ENCODE results near the gene GUCY1A1. TPM values are rescaled to one million over a fixed set of nuclear protein-coding genes. Genes with fewer than 3 reads are reported as not detected.
A peak's percentile ranks its signal among the peaks of the same experiment; 100 is the strongest.

Gene GUCY1A1
- total RNA-seq, 1 donor from 2014 or later = 19.8 TPM

GRCh38 chr4:155766622-155767021, 100.0 kb downstream of the GUCY1A1 start:
- H3K27me3 ChIP-seq (ENCODE audit: control insufficient read depth in 3 of 3, insufficient read depth in 3 of 3, low read length in 3 of 3) = no peaks in the 10 kb centered on the region
- no peaks in the 10 kb centered on the region for H3K36me3 ChIP-seq (ENCODE audit: control insufficient read depth in 3 of 3, insufficient read depth in 3 of 3, low read length in 3 of 3)
- no peak overlapping the region for H3K4me3 ChIP-seq (ENCODE audit: low read length in 3 of 3)
- H3K4me1 ChIP-seq (ENCODE audit: control insufficient read depth in 3 of 3, insufficient read depth in 3 of 3, low read length in 3 of 3) = no peaks in the 10 kb centered on the region
- no peaks in the 10 kb centered on the region for H3K9me3 ChIP-seq (ENCODE audit: control insufficient read depth in 3 of 3, low read length in 3 of 3)
- no peak overlapping the region for H3K9ac ChIP-seq (ENCODE audit: low read depth in 1 of 3, low read length in 3 of 3)
- no peak overlapping the region for H3K27ac ChIP-seq (ENCODE audit: low read depth, low read length)

GRCh38 chr4:155768370-155768769, 101.7 kb downstream of the GUCY1A1 start:
- no peak overlapping the region for H3K4me3 ChIP-seq (ENCODE audit: low read length in 3 of 3)
- H3K4me1 ChIP-seq (ENCODE audit: control insufficient read depth in 3 of 3, insufficient read depth in 3 of 3, low read length in 3 of 3) = no peaks in the 10 kb centered on the region
- no peaks in the 10 kb centered on the region for H3K36me3 ChIP-seq (ENCODE audit: control insufficient read depth in 3 of 3, insufficient read depth in 3 of 3, low read length in 3 of 3)
- no peaks in the 10 kb centered on the region for H3K9me3 ChIP-seq (ENCODE audit: control insufficient read depth in 3 of 3, low read length in 3 of 3)
- H3K9ac ChIP-seq (ENCODE audit: low read depth in 1 of 3, low read length in 3 of 3) = peak overlapping the region in 1 of 3 donors; percentile 14
- no peaks in the 10 kb centered on the region for H3K27me3 ChIP-seq (ENCODE audit: control insufficient read depth in 3 of 3, insufficient read depth in 3 of 3, low read length in 3 of 3)
- H3K27ac ChIP-seq (ENCODE audit: low read depth, low read length) = no peak overlapping the region

- Histone ChIP-seq H3K4me3 (ENCODE audit: low read length in 3 of 3) (no peak overlapping the region), H3K27me3 (ENCODE audit: control insufficient read depth in 3 of 3, insufficient read depth in 3 of 3, low read length in 3 of 3) (no peaks in the 10 kb centered on the region), H3K9ac (ENCODE audit: low read depth in 1 of 3, low read length in 3 of 3) (no peak overlapping the region), H3K27ac (ENCODE audit: low read depth, low read length) (no peak overlapping the region), H3K9me3 (ENCODE audit: control insufficient read depth in 3 of 3, low read length in 3 of 3) (no peaks in the 10 kb centered on the region), H3K4me1 (ENCODE audit: control insufficient read depth in 3 of 3, insufficient read depth in 3 of 3, low read length in 3 of 3) (no peaks in the 10 kb centered on the region), H3K36me3 (ENCODE audit: control insufficient read depth in 3 of 3, insufficient read depth in 3 of 3, low read length in 3 of 3) (no peaks in the 10 kb centered on the region)
Measured at GRCh38 chr4:155769090-155769489, 102.4 kb downstream of the GUCY1A1 start.

GRCh38 chr4:155772459-155773195, 106.0 kb downstream of the GUCY1A1 start:
- Histone ChIP-seq H3K36me3 (ENCODE audit: control insufficient read depth in 3 of 3, insufficient read depth in 3 of 3, low read length in 3 of 3) (peaks cover 0 to 2% (median 0%) of the 10 kb centered on the region in 3 donors), H3K4me3 (ENCODE audit: low read length in 3 of 3) (no peak overlapping the region), H3K9ac (ENCODE audit: low read depth in 1 of 3, low read length in 3 of 3) (no peak overlapping the region), H3K27ac (ENCODE audit: low read depth, low read length) (no peak overlapping the region), H3K4me1 (ENCODE audit: control insufficient read depth in 3 of 3, insufficient read depth in 3 of 3, low read length in 3 of 3) (no peaks in the 10 kb centered on the region), H3K9me3 (ENCODE audit: control insufficient read depth in 3 of 3, low read length in 3 of 3) (no peaks in the 10 kb centered on the region), H3K27me3 (ENCODE audit: control insufficient read depth in 3 of 3, insufficient read depth in 3 of 3, low read length in 3 of 3) (no peaks in the 10 kb centered on the region)

- no peak overlapping the region for H3K27ac ChIP-seq (ENCODE audit: low read depth, low read length)
- no peaks in the 10 kb centered on the region for H3K9me3 ChIP-seq (ENCODE audit: control insufficient read depth in 3 of 3, low read length in 3 of 3)
- no peaks in the 10 kb centered on the region for H3K27me3 ChIP-seq (ENCODE audit: control insufficient read depth in 3 of 3, insufficient read depth in 3 of 3, low read length in 3 of 3)
- no peaks in the 10 kb centered on the region for H3K4me1 ChIP-seq (ENCODE audit: control insufficient read depth in 3 of 3, insufficient read depth in 3 of 3, low read length in 3 of 3)
- peaks cover 0 to 2% (median 0%) of the 10 kb centered on the region in 3 donors for H3K36me3 ChIP-seq (ENCODE audit: control insufficient read depth in 3 of 3, insufficient read depth in 3 of 3, low read length in 3 of 3)
- H3K4me3 ChIP-seq (ENCODE audit: low read length in 3 of 3) = no peak overlapping the region
- no peak overlapping the region for H3K9ac ChIP-seq (ENCODE audit: low read depth in 1 of 3, low read length in 3 of 3)
Measured at GRCh38 chr4:155773196-155773800, 106.7 kb downstream of the GUCY1A1 start.

- H3K36me3 ChIP-seq (ENCODE audit: control insufficient read depth in 3 of 3, insufficient read depth in 3 of 3, low read length in 3 of 3) = peaks cover 0 to 2% (median 0%) of the 10 kb centered on the region in 3 donors
- H3K27ac ChIP-seq (ENCODE audit: low read depth, low read length) = no peak overlapping the region
- H3K9me3 ChIP-seq (ENCODE audit: control insufficient read depth in 3 of 3, low read length in 3 of 3) = no peaks in the 10 kb centered on the region
- H3K9ac ChIP-seq (ENCODE audit: low read depth in 1 of 3, low read length in 3 of 3) = no peak overlapping the region
- H3K27me3 ChIP-seq (ENCODE audit: control insufficient read depth in 3 of 3, insufficient read depth in 3 of 3, low read length in 3 of 3) = no peaks in the 10 kb centered on the region
- H3K4me3 ChIP-seq (ENCODE audit: low read length in 3 of 3) = no peak overlapping the region
- H3K4me1 ChIP-seq (ENCODE audit: control insufficient read depth in 3 of 3, insufficient read depth in 3 of 3, low read length in 3 of 3) = no peaks in the 10 kb centered on the region
Measured at GRCh38 chr4:155774033-155774432, 107.4 kb downstream of the GUCY1A1 start.

GRCh38 chr4:155777971-155778735, 111.5 kb downstream of the GUCY1A1 start:
- Histone ChIP-seq H3K27me3 (ENCODE audit: control insufficient read depth in 3 of 3, insufficient read depth in 3 of 3, low read length in 3 of 3) (no peaks in the 10 kb centered on the region), H3K9ac (ENCODE audit: low read depth in 1 of 3, low read length in 3 of 3) (no peak overlapping the region), H3K4me3 (ENCODE audit: low read length in 3 of 3) (no peak overlapping the region), H3K9me3 (ENCODE audit: control insufficient read depth in 3 of 3, low read length in 3 of 3) (no peaks in the 10 kb centered on the region), H3K27ac (ENCODE audit: low read depth, low read length) (no peak overlapping the region), H3K4me1 (ENCODE audit: control insufficient read depth in 3 of 3, insufficient read depth in 3 of 3, low read length in 3 of 3) (no peaks in the 10 kb centered on the region), H3K36me3 (ENCODE audit: control insufficient read depth in 3 of 3, insufficient read depth in 3 of 3, low read length in 3 of 3) (peaks cover 0 to 2% (median 0%) of the 10 kb centered on the region in 3 donors)

- Histone ChIP-seq H3K36me3 (ENCODE audit: control insufficient read depth in 3 of 3, insufficient read depth in 3 of 3, low read length in 3 of 3) (no peaks in the 10 kb centered on the region), H3K9ac (ENCODE audit: low read depth in 1 of 3, low read length in 3 of 3) (no peak overlapping the region), H3K9me3 (ENCODE audit: control insufficient read depth in 3 of 3, low read length in 3 of 3) (no peaks in the 10 kb centered on the region), H3K27me3 (ENCODE audit: control insufficient read depth in 3 of 3, insufficient read depth in 3 of 3, low read length in 3 of 3) (no peaks in the 10 kb centered on the region), H3K4me1 (ENCODE audit: control insufficient read depth in 3 of 3, insufficient read depth in 3 of 3, low read length in 3 of 3) (no peaks in the 10 kb centered on the region), H3K4me3 (ENCODE audit: low read length in 3 of 3) (no peak overlapping the region), H3K27ac (ENCODE audit: low read depth, low read length) (no peak overlapping the region)
Measured at GRCh38 chr4:155780775-155781174, 114.1 kb downstream of the GUCY1A1 start.

GRCh38 chr4:155781249-155781831, 114.7 kb downstream of the GUCY1A1 start:
- no peaks in the 10 kb centered on the region for H3K27me3 ChIP-seq (ENCODE audit: control insufficient read depth in 3 of 3, insufficient read depth in 3 of 3, low read length in 3 of 3)
- H3K4me1 ChIP-seq (ENCODE audit: control insufficient read depth in 3 of 3, insufficient read depth in 3 of 3, low read length in 3 of 3) = no peaks in the 10 kb centered on the region
- H3K27ac ChIP-seq (ENCODE audit: low read depth, low read length) = no peak overlapping the region
- no peak overlapping the region for H3K4me3 ChIP-seq (ENCODE audit: low read length in 3 of 3)
- no peaks in the 10 kb centered on the region for H3K36me3 ChIP-seq (ENCODE audit: control insufficient read depth in 3 of 3, insufficient read depth in 3 of 3, low read length in 3 of 3)
- H3K9ac ChIP-seq (ENCODE audit: low read depth in 1 of 3, low read length in 3 of 3) = no peak overlapping the region
- no peaks in the 10 kb centered on the region for H3K9me3 ChIP-seq (ENCODE audit: control insufficient read depth in 3 of 3, low read length in 3 of 3)
